HG03442 (cell line): ENCODE data around the gene SPAG6.
A peak's percentile ranks its signal among the peaks of the same experiment; 100 is the strongest.
"Not testable (repeated sequence)": the region's sequence is repeated elsewhere in the genome, so short reads cannot be mapped to it uniquely, and the experiment has no call there.

Source experiments
- ATAC-seq: cut with Tn5 transposase; IDR thresholded peaks from one replicate; pipeline ENCODE4 v1.9.1; 2021; ENCODE audit warnings: mild to moderate bottlenecking, moderate library complexity; ENCODE audit not compliant: unreplicated experiment

The SPAG6 gene

DNA sequence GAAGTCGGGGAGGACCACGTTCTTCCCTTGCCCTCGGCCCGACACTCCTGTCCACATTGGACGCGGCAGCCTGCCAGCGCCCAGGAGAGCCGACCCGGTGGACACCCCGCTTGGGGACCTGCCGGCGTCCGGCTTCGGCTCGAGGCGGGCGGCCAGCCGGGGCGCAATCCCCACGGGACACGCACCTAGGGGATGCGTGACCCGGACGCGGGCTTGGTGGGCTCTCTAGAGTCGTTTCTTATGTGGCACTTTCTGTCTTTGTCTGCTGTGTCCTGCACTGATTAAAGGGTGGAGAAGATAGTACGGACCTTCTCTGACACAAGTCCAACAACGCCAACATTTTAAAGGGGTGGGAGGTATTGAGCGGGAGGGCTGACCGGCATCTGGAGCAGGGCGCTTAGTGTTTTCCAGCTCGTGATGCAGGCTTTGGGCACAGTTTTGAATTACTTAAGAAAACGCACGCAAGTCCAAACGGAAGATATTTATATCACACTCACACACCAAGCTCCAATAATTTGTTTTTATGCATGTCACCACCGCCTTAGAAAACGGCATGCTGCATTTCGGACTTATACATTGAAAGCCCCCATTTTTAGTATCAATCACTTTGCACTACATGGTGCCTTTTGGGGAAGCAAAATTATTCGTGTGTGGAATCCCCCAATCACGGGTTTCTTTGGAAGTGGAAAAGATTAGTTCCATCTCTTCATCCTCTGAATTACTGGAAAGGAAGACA, 3.9 kb upstream of the SPAG6 start:
- ATAC-seq, result peak; percentile 25

DNA sequence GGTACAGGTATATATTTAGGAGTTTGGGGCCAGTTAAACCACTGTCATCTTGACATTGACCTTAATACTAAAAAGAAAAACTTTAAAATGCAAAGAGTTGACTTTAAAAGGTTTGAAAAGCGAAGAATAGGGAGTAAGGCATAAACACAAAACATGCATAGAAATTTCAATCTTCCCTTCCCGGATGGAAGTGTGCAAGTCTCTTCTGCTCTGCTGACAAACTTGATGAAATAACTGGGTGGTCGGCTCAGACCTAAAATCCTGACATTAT, 3.4 kb upstream of the SPAG6 start:
- no peak for ATAC-seq

DNA sequence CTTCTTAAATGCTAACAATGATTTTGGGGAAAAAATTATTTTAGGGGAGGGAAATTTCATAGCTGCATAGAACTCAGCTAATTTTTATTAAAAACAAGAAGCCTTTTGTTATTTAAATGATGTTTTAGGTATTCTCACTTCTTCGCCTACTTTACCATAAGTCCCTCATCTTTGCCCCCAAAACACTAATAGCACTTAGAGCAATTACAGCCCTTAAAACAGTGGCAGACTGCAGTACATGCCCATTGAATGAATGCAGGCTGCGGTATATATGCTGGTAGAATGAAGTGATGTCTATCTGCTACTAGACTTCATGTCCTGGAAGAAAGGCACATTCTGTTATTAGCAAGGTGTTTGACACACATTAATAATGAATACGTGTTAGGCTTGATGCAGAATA, 2.9 kb upstream of the SPAG6 start:
- ATAC-seq, result no peak

DNA sequence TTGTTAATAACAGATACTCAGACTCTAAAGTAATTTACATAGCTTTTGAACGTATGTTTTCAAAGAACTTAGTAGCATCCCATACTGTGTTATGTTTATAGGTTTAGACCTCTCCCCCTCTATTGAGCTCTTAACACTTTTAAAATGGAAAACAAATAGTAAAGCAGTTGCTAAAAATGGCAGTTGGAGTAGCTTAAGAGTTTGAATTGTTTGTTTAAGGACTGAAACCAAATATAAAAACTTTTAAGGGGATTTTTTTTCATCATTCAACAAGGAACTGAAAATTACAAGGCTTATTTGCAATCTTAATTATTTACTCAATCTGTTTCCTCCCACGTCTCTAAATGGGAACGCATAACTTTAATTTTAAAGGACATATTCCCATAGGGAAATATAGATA, 1.6 kb upstream of the SPAG6 start:
- no peak for ATAC-seq

DNA sequence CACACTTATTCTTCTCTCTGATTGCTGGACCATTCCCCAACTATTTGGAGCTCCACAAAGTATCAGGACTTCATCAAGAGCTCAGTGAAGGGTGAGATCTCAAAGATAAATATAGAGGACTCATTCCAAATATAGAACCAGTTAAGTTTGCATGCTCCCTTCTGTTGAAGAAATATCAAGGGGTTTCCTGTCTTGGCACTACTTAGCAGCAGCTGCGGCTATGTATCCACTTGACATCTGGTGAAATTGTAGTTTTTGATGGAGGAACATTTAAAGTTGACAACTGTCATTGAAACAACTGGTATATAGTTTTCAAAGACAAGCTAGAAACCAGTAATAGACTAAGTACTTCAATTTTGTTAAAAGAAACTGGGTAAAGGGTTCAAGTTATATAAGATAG, 1.0 kb upstream of the SPAG6 start:
- no peak for ATAC-seq

DNA sequence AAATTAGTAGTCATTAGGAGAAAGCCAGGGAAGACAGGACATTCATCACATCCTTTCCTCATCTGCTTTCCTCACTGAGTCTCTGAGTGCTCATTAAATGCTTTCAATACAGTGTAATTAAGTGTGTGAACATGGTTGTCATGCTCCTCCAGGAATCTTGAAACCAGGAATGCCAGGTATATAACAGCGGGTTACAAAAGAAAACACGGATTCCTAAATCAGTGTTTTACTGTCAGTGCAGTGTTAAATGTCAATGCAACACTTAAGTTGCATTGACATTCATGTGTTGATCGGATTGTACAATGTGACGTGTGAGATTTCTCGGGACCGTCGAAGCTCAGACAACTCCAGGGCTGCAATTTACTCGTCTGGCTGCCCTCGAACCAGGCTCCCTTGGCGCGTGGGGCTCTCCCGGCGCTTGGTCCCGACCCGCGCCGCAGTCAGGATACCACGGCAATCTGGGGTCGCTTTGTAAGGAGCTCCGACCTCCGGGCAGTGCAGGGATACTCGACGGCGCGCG, 455 bp upstream of the SPAG6 start:
- no peak for ATAC-seq

DNA sequence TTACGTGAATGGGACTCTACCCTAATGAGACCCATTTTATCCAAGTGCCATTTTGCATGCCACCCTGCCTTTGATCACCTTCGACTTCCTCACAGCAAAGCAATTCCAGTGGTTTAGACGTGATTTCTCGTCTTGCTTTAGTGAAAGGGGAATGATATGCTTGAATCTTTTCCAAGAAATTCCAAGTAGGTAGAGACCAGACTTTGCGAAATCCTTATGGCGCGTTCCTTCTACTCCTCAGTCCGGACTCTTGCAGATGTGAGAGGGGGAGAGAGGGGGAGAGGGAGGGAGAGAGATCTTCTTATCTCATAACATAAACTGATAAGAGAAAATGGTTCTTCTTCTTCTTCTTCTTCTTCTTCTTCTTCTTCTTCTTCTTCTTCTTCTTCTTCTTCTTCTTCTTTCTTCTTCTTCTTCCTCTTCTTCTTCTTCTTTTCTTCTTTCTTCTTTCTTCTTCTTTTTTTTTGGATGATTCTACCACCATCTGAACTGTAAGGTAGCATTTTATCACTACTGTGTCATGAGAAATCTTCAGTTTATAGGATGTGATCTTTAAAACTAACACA, 883 bp downstream of the SPAG6 start:
- ATAC-seq, result no peak

DNA sequence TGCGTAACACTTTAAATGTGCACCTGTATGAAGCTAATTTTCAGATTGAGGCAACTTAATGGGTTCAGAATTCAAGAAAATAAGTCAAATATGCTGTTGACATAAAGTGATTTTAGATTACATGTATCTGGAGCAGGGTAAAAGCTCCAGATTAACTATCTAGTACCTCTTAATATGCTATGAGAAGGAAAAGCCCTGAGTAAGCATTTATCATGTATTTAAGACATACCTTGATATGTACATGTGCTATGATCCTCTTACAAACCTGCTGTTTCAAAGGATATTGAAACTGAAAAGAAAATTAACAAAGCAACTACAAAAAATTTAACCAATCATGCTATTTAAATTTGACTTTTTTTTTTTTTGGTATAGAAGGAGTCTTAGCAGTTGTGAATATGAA, 4.5 kb downstream of the SPAG6 start:
- no peak for ATAC-seq

DNA sequence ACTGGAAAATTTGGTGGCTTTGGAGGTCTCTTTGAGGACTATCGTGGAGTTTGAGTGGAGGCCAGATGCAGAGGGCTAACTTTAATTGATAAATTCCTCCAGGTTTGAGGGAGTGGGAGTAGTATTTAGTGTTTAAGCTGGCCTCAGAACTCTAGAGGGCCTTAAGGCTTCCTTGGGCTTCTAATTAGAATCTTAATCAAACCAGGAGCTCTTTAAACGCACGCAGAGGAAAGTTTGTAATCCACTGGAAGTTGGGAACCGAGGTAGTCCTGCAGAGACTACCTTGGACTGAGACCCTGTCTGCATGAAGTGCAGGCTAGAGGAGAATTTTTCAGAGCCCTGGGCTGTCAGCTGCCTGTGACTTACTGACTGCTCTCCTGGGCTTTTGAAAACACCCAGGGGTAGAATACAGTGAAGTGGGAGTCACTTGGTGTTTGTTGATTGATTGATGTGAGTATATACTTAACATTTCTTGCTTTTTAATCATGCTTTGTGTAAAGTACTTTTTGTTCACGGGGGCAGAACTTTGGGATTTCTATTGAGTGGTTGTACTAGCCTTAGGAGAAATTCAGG, 5.9 kb downstream of the SPAG6 start:
- ATAC-seq, result no peak

DNA sequence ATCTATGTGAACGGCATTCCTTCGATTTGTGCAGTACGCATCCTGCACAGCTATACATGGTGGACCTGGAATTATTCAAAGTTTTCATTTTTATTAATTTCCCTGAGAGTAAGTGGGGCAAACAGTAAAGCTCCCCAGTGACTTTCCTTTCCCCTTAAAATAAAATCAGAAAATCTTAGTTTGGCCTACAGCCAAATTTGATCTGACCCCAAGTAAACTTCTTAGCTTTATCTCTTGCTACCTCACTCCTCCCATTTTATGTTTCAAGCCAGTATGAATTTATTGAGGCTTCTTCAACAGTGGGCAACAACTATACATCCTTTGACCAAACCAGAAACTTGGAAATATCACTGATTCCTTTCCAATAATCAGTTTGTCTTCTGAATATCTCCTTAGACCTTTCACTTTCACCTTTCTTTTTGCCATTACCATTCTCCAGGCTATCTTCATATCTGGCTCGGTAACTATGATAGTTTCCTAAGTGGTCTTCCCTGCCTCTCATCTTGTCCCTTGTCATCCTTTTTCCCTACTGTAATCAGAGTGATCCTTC, 11.1 kb downstream of the SPAG6 start:
- no peak for ATAC-seq

DNA sequence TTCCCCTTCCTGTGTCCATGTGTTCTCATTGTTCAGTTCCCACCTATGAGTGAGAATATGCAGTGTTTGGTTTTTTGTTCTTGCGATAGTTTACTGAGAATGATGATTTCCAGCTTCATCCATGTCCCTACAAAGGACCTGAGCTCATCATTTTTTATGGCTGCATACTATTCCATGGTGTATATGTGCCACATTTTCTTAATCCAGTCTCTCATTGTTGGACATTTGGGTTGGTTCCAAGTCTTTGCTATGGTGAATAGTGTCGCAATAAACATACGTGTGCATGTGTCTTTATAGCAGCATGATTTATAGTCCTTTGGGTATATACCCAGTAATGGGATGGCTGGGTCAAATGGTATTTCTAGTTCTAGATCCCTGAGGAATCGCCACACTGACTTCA, 12.5 kb downstream of the SPAG6 start:
- ATAC-seq, result not testable (repeated sequence)

DNA sequence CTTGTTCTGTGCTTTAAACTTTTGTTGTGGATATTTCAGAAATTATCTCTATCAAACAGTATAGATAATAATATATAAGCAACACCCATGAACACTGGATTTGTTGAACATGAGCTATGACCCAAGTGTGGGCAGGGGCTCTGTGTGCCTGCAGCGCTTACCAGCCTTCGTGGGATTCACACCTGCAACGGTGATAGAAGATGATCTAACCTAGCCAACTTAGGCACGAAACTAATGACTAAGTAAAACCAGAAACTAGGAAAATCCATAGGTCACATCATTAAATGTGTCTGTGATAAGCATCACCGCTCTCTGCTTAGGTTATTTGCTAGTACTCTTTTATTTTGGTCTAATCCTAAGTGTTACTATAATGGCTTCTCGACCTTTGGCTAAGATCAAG, 18.0 kb downstream of the SPAG6 start:
- no peak for ATAC-seq

DNA sequence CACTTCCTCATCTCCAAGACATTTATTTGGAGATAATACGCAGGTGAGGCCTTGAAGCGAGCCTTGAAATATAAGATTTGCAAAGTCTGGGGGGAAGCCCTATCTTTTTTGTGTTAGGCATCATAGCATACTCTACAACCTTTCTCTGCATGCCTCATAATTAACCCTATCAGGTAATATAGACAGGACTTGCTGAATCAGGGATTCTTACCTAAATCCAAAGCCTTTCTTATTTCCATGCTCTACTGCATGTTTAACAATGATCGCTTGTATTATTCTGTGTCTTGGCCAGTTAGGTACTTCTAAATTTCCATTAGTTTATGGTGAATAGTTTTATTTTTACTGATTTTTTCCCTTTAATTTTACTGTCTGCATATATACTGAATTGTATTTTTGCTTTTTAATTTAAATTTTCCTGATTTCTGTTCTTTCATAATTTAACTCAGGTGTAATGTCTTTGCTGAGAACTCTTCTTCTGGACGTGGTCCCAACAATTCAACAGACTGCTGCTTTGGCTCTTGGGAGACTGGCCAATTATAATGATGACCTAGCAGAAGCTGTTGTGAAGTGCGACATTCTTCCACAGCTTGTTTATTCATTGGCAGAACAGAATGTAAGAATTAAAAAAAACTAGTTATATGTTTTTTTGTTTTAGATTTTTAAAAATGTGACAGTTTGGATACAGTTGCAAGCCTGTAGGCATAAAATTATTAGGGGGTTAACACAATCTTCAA, 19.3 kb downstream of the SPAG6 start:
- no peak for ATAC-seq

DNA sequence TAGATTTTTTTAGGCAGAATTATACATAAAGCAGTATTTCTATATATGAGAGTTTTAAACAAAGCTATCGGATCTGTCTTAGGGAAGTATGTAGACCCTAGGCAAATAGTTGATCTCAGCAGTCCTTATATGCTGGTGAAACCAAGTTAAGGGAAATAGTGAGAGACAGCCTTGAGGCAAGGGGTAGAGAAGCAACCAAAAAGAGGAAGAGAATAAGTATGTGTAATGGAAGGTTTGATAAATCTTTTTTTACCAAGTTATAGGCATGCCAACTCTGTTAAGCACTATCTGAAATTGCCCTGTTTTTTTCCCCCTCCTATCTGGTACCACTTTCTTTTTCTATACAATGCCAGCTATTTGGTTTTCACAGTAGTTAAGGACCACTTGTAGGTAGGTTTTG, 19.9 kb downstream of the SPAG6 start:
- peak; percentile 48 for ATAC-seq

DNA sequence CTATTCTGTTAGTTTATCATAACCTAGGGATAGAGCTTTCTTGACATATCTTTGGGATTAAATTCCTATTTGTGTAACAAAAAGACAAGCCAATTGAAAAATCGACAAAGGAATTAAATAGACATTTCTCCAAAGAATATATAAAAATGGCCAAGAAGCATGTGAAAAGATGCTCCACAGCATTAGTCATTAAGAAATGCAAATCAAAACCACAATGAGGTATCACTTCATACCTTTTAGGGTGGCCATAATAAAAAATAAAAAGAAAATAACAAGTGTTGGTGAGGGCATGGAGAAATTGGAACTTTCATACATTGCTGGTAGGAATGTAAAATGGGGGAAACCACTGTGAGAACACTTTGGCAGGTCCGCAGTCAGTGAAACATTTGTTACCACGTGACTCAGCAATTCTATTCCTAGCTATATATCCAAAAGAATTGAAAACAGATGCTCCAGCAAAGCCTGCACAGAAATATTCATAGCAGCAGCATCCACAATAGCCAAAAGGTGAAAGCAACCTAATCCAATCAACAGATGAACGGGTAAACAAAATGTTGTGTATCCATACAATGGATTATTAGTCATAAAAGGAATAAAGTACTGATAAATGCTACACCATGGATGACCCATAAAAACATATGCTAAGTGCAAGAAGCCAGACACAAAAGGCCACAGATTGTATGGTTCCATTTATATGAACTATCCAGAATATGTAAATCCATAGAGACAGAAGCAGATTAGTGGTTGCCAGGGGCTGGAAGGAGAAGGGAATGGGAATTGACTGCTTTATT, 20.5 kb downstream of the SPAG6 start:
- no peak for ATAC-seq

DNA sequence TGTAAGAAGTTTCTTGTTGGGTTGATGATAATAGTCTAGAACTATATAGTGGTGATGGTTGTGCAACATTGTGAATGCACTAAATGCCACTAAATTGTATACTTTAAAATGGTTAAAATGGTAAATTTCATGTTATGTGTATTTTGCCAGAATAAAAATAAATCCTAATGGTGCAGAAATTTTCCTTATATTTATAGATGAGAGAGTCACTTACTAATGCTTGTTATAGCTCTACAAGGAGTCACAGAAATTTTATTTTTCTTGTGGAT, 21.1 kb downstream of the SPAG6 start:
- no peak for ATAC-seq

DNA sequence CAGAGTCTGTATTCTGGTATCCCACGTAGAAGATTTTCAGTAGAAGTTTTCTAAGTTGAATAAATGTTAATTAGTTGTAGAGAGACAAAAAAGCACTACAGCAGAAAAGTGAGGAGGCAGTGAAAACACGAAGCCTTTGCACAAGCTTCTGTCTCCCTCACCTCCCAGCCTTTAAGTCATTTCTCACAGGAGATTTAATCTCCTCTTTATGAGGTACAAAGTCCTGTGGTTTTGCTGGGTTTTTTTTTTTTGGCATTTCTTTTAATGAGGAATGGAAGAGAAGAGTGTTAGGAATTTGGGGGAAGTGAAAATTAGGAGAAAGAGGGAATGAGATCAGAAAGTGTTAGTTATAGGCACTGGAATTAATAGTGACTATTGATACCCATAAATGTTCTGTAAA, 21.5 kb downstream of the SPAG6 start:
- no peak for ATAC-seq

DNA sequence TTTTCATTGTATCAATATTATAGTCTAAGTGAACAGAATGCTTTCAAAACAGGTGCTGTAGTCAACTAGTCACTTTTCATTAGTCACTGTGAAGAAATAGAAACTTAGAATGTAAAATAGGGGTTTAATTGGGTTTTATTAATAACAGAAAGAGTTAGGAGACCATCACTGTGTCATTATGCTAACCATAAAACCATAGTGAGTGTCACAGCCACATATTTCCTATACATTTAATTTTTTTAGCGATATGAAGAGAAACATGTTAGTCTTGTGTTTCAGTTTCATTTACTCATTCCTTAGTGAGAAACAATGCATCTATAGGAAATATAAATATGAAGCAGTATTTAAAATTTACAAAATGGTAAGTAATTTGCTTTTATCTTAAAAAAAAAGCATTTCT, 22.2 kb downstream of the SPAG6 start:
- ATAC-seq, result peak; percentile 35

DNA sequence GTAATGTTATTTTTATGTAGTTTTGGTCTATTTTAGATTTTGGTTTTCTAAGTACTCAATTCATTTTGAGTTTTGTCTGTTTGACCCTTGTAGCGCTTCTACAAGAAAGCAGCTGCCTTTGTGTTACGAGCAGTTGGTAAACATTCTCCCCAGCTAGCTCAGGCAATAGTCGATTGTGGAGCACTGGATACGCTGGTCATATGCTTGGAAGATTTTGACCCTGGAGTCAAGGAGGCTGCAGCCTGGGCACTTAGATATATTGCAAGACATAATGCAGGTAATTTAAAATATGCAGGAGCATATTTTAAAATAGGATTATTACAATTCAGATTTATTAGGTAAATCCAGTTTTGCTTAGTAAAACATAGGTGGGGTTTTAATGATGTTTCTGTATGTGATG, 23.1 kb downstream of the SPAG6 start:
- ATAC-seq, result no peak

DNA sequence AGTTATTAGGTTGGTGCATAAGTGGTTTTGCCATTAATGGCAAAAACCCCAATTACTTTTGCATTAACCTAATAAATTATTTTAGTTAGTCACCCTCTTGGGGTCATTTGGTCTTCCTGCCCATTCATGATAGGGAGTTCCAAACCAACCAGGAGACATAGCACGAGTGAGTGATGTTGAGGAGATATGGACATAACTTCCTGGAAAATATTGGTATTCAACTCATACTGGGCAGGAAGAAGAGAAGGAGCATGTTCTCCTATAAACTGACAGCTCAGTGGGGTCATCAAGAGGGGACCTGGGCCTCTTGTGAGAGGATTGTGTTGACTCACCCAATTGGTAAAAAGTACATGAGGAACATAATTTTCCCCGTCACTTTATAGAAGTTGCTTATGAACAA, 23.7 kb downstream of the SPAG6 start:
- no peak for ATAC-seq

DNA sequence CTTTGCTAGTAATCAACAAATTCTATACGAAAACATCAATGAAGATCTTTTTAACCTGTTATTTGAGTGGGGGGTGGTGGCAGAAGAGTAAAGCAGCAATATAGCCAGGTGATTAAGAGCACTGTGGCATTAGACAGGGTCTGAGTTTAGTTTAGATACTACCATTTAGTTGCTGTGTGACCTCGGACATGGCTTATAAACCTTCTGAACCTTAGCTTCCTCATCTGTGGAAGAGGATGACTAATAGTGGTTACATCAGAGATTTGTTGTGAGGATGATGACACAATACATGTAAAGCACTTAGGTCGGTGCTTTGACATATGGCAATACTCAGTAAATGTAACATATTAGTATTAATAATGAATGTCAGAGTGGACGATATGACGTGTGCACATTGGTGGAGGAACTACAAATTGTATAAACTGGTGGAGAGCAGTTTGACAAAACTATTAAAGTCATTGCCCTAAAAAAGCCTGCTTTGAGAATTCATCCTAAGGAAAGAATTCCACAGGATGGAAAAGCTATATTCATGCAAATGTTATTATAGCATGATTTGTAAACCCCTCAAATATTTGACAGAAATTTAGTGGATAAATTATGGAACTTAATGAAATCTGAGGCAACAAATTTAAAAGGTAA, 24.3 kb downstream of the SPAG6 start:
- ATAC-seq, result no peak
